Left ventricle myocardium inferior (tissue), 1 donor: ENCODE data around the gene EHBP1. TPM values are rescaled to one million over a fixed set of nuclear protein-coding genes. Genes with fewer than 3 reads are reported as not detected.
"Not testable (repeated sequence)": the region's sequence is repeated elsewhere in the genome, so short reads cannot be mapped to it uniquely, and the experiment has no call there.

Experiments
- DNase-seq: peaks from one replicate; pipeline ENCODE4 v3.0.0-alpha.2; 2020
- H3K27ac ChIP-seq: fragments of 200-600 bp; replicated peaks from 2 replicates; pipeline ENCODE4 v1.8.0; 2021
- H3K27me3 ChIP-seq: fragments of 200-600 bp; 2 replicates; pipeline ENCODE4 v1.8.0; 2021; ENCODE audit warnings: low read depth
- H3K36me3 ChIP-seq: fragments of 200-600 bp; 2 replicates; pipeline ENCODE4 v1.8.0; 2021
- H3K4me1 ChIP-seq: fragments of 200-600 bp; 2 replicates; pipeline ENCODE4 v1.8.0; 2021
- H3K4me3 ChIP-seq: fragments of 200-600 bp; 2 replicates; pipeline ENCODE4 v1.8.0; 2021; ENCODE audit warnings: mild to moderate bottlenecking, moderate library complexity
- H3K9me3 ChIP-seq: fragments of 200-600 bp; replicated peaks from 2 replicates; pipeline ENCODE4 v1.8.0; 2021
- CTCF ChIP-seq: fragments of 200-600 bp; IDR thresholded peaks from 2 replicates; pipeline ENCODE4 v1.8.0; 2021; ENCODE audit warnings: antibody characterized with exemption, mild to moderate bottlenecking, borderline replicate concordance
- intact Hi-C: fragments of 100-400 bp; cut with micrococcal nuclease; formaldehyde crosslinking; loops from one replicate; pipeline ENCODE4 v1.11.0; 2022
- total RNA-seq: library from RNA; stranded (reverse); fragmentation: NEBNext Ultra II Directional; extraction: Animal tissue kit (Norgen Biotek cat#: 25700); gene quantifications from one replicate; pipeline ENCODE4 v1.2.1, GENCODE V29; 2021
- donor health status: DM: no; HTN: yes; CAD: no; lungs with severe emphysema.

Gene EHBP1
- total RNA-seq, 1 donor from 2014 or later, result 20.4 TPM

- no peak for DNase-seq
- H3K36me3 ChIP-seq, result peaks cover 7% of the 10 kb centered on the region
These were observed 304.0 kb downstream of the EHBP1 start for GRCh38 chr2:63009490-63009889.

GRCh38 chr2:63012541-63012940 lies 307.0 kb downstream of the EHBP1 start:
- H3K4me3 ChIP-seq, result no peak overlapping the region
- no peaks in the 10 kb centered on the region for H3K9me3 ChIP-seq
- no peak overlapping the region for H3K27ac ChIP-seq
- no peak for TF ChIP-seq CTCF
- H3K36me3 ChIP-seq, result peaks cover 12% of the 10 kb centered on the region
- peaks cover 6% of the 10 kb centered on the region for H3K4me1 ChIP-seq
- no peaks in the 10 kb centered on the region for H3K27me3 ChIP-seq
- DNase-seq, result no peak
- intact Hi-C loops, result no loop called here

More at GRCh38 chr2:63009490-63009889, 304.0 kb downstream of the EHBP1 start:
- no peaks in the 10 kb centered on the region for H3K9me3 ChIP-seq
- peaks cover 6% of the 10 kb centered on the region for H3K4me1 ChIP-seq
- H3K27me3 ChIP-seq, result no peaks in the 10 kb centered on the region
- no peak overlapping the region for H3K4me3 ChIP-seq
- TF ChIP-seq CTCF, result no peak
- intact Hi-C loops, result no loop called here
- no peak overlapping the region for H3K27ac ChIP-seq

GRCh38 chr2:63013438-63013837 lies 307.9 kb downstream of the EHBP1 start:
- Histone ChIP-seq H3K27me3 (no peaks in the 10 kb centered on the region), H3K36me3 (peaks cover 12% of the 10 kb centered on the region), H3K4me3 (no peak overlapping the region), H3K27ac (no peak overlapping the region), H3K9me3 (no peaks in the 10 kb centered on the region), H3K4me1 (peaks cover 6% of the 10 kb centered on the region)
- no peak for TF ChIP-seq CTCF
- no peak for DNase-seq
- intact Hi-C loops, result no loop called here

- Histone ChIP-seq H3K36me3 (peaks cover 12% of the 10 kb centered on the region), H3K4me1 (no peaks in the 10 kb centered on the region), H3K27me3 (no peaks in the 10 kb centered on the region), H3K4me3 (no peak overlapping the region), H3K27ac (no peak overlapping the region), H3K9me3 (no peaks in the 10 kb centered on the region)
- TF ChIP-seq CTCF, result no peak
- intact Hi-C loops, result no loop called here
- no peak for DNase-seq
These were observed 309.9 kb downstream of the EHBP1 start for GRCh38 chr2:63015389-63015788.

GRCh38 chr2:63018439-63018838 lies 312.9 kb downstream of the EHBP1 start:
- H3K4me1 ChIP-seq, result no peaks in the 10 kb centered on the region
- H3K27me3 ChIP-seq, result no peaks in the 10 kb centered on the region
- TF ChIP-seq CTCF, result no peak
- intact Hi-C loops, result no loop called here
- peaks cover 25% of the 10 kb centered on the region for H3K36me3 ChIP-seq
- no peak overlapping the region for H3K4me3 ChIP-seq
- DNase-seq, result no peak
- no peaks in the 10 kb centered on the region for H3K9me3 ChIP-seq
- no peak overlapping the region for H3K27ac ChIP-seq

- H3K4me1 ChIP-seq, H3K9me3 ChIP-seq, DNase-seq, intact Hi-C loops, H3K27ac ChIP-seq, H3K27me3 ChIP-seq, H3K4me3 ChIP-seq: not testable (repeated sequence)
- peaks cover 17% of the 10 kb centered on the region for H3K36me3 ChIP-seq
These were observed 314.2 kb downstream of the EHBP1 start for GRCh38 chr2:63019686-63020085.
